Measurements from ENCODE around the gene TMEM120B.

DNA sequence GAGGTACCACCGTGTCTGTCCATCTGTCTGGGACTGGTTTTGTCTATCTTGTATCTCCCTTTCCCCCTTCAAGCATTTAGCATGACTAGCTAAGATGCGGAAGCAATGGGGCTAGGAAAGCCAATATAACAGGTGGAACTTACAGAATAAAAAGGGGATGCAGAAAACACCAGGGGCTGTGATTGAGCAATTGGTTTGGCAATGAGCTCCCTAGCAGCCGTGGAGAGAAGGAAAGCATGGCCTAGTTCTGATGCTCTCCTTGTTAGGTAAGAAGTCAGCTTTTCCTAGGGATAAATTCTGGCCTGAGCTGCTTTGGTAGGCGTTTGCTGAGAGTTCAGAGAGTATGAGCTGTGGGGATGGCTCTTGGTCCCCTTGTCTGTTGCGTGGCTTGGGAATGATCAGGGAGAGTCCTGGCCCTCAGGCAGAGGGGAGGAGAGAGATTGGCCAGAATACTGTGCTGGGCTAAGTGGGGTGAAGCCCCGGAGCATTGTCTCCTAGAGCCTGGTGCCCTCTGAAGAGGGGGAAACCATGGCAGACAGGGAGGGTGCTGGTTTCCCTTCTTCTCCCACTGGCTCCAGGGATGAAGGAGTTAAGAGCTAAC is 98.4 kb downstream of the TMEM120B start:
- TF ChIP-seq, protein P1, sequence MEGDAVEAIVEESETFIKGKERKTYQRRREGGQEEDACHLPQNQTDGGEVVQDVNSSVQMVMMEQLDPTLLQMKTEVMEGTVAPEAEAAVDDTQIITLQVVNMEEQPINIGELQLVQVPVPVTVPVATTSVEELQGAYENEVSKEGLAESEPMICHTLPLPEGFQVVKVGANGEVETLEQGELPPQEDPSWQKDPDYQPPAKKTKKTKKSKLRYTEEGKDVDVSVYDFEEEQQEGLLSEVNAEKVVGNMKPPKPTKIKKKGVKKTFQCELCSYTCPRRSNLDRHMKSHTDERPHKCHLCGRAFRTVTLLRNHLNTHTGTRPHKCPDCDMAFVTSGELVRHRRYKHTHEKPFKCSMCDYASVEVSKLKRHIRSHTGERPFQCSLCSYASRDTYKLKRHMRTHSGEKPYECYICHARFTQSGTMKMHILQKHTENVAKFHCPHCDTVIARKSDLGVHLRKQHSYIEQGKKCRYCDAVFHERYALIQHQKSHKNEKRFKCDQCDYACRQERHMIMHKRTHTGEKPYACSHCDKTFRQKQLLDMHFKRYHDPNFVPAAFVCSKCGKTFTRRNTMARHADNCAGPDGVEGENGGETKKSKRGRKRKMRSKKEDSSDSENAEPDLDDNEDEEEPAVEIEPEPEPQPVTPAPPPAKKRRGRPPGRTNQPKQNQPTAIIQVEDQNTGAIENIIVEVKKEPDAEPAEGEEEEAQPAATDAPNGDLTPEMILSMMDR (IDR thresholded peaks at IDR 0.05) = no peak
- TF ChIP-seq ZFX (IDR thresholded peaks at IDR 0.05; ENCODE audit: borderline replicate concordance) = no peak

All from 22Rv1 (cell line).